ENCODE data around the gene FASN. TPM values are rescaled to one million over a fixed set of nuclear protein-coding genes. Genes with fewer than 3 reads are reported as not detected.

Gene FASN
- total RNA-seq, 1 donor from 2014 or later = 90.9 TPM

DNA sequence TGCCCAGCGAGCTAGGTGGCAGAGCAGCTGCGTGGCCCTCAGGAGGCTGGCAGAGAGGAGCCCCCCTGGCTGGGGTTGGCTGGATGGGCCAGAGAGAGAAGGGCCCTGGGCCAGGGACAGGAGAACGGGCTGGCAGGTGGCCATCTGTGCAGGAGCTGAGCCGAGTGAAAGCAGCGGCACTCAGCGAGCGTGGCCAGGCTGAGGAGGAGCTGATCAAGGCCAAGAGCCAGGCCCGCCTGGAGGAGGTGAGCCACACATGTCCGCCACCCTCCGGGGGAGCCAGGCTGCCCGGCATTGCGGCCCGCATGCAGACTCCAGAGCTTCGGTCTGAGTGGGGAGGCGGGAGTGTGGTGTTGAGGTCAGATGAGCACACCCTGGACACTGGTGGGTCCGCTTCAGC, 68.6 kb downstream of the FASN start:
- no peaks in the 10 kb centered on the region for H3K9me3 ChIP-seq
- intact Hi-C loops (cut with DNase I) = no loop called here
- H3K27ac ChIP-seq = no peak overlapping the region
- H3K4me3 ChIP-seq = no peak overlapping the region
- H3K4me1 ChIP-seq = peaks cover 10 to 18% of the 10 kb centered on the region in 2 donors
- H3K27me3 ChIP-seq = peaks cover 8% of the 10 kb centered on the region
- no peaks in the 10 kb centered on the region for H3K36me3 ChIP-seq
- no peak for DNase-seq (ENCODE audit: low spot score in 2 of 2)
- TF ChIP-seq, protein P1, sequence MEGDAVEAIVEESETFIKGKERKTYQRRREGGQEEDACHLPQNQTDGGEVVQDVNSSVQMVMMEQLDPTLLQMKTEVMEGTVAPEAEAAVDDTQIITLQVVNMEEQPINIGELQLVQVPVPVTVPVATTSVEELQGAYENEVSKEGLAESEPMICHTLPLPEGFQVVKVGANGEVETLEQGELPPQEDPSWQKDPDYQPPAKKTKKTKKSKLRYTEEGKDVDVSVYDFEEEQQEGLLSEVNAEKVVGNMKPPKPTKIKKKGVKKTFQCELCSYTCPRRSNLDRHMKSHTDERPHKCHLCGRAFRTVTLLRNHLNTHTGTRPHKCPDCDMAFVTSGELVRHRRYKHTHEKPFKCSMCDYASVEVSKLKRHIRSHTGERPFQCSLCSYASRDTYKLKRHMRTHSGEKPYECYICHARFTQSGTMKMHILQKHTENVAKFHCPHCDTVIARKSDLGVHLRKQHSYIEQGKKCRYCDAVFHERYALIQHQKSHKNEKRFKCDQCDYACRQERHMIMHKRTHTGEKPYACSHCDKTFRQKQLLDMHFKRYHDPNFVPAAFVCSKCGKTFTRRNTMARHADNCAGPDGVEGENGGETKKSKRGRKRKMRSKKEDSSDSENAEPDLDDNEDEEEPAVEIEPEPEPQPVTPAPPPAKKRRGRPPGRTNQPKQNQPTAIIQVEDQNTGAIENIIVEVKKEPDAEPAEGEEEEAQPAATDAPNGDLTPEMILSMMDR (IDR thresholded peaks at IDR 0.05) = no peak

DNA sequence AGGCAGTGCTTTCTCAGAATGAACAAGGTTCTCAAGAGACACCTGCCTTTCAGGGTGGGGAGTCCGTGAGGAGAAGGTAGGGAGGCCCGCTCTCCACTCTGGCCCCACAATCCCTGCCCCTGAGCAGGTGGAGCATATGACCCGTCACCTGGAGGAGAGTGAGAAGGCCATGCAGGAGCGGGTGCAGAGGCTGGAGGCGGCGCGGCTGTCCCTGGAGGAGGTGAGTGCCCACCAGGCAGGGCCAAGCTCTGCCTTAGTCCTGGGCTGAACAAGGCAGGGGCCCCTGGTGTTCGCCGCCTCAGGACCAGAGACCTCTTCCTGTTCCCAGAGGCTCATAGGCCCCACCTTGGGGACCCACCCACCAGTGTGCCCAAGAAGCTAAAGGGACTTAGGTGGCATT, 69.1 kb downstream of the FASN start:
- intact Hi-C loops (cut with DNase I) = no loop called here
- Histone ChIP-seq H3K36me3 (no peaks in the 10 kb centered on the region), H3K4me1 (peaks cover 10 to 20% of the 10 kb centered on the region in 2 donors), H3K9me3 (no peaks in the 10 kb centered on the region), H3K27me3 (peaks cover 8% of the 10 kb centered on the region), H3K27ac (no peak overlapping the region), H3K4me3 (no peak overlapping the region)
- DNase-seq (ENCODE audit: low spot score in 2 of 2) = no peak
- TF ChIP-seq, protein P1 (IDR thresholded peaks at IDR 0.05) = no peak

Other genes starting within 250 kb of the FASN start
- 670 TPM for gene P4HB, start 237.7 kb downstream of the FASN start, total RNA-seq
- gene ARHGDIA, start 226.9 kb downstream of the FASN start, total RNA-seq = 314 TPM
- gene ALYREF, start 206.7 kb downstream of the FASN start, total RNA-seq = 31.8 TPM
- 108 TPM for gene ANAPC11, start 206.5 kb downstream of the FASN start, total RNA-seq
- gene NPB, start 196.0 kb downstream of the FASN start, total RNA-seq = 1.5 TPM
- gene PCYT2, start 186.8 kb downstream of the FASN start, total RNA-seq = 81.1 TPM
- 32.6 TPM for gene SIRT7, start 180.1 kb downstream of the FASN start, total RNA-seq
- gene MAFG, start 170.5 kb downstream of the FASN start, total RNA-seq = 28.7 TPM
- 31.5 TPM for gene PYCR1, start 160.9 kb downstream of the FASN start, total RNA-seq
- not detected for gene MYADML2, start 151.0 kb downstream of the FASN start, total RNA-seq
- gene NOTUM, start 137.0 kb downstream of the FASN start, total RNA-seq = not detected
- 45.1 TPM for gene ASPSCR1, start 120.6 kb downstream of the FASN start, total RNA-seq
- gene CENPX, start 75.4 kb downstream of the FASN start, total RNA-seq = 41.3 TPM
- 2.0 TPM for gene LRRC45, start 74.9 kb downstream of the FASN start, total RNA-seq
- not detected for gene RAC3, start 66.6 kb downstream of the FASN start, total RNA-seq
- 160 TPM for gene DCXR, start 60.5 kb downstream of the FASN start, total RNA-seq
- 73.7 TPM for gene RFNG, start 46.4 kb downstream of the FASN start, total RNA-seq
- 42.1 TPM for gene GPS1, start 46.3 kb downstream of the FASN start, total RNA-seq
- 111 TPM for gene DUS1L, start 32.4 kb downstream of the FASN start, total RNA-seq
- 12.8 TPM for gene CCDC57, start 114.6 kb upstream of the FASN start, total RNA-seq
- 253 TPM for gene SLC16A3, start 130.8 kb upstream of the FASN start, total RNA-seq
- 86.8 TPM for gene CSNK1D, start 175.5 kb upstream of the FASN start, total RNA-seq
- 6.7 TPM for gene CD7, start 219.4 kb upstream of the FASN start, total RNA-seq
- 49.5 TPM for gene SECTM1, start 235.5 kb upstream of the FASN start, total RNA-seq

All from ascending aorta (tissue), 2 donors.